HepG2 (cell line): ENCODE results near the gene FYTTD1. TPM values are rescaled to one million over a fixed set of nuclear protein-coding genes. Genes with fewer than 3 reads are reported as not detected.

Experiments used
- ESRRA ChIP-seq: sonication (generic); formaldehyde crosslinking; IDR thresholded peaks from 2 replicates; pipeline ENCODE4 v1.5.1; 2020; ENCODE audit warnings: mild to moderate bottlenecking, low read depth, missing genetic modification reagents
- KDM5B ChIP-seq: sonication (generic); formaldehyde crosslinking; IDR thresholded peaks from 2 replicates; pipeline ENCODE4 v1.4.0; 2020; ENCODE audit warnings: missing genetic modification reagents, mild to moderate bottlenecking, borderline replicate concordance
- MED8 ChIP-seq: sonication (generic); formaldehyde crosslinking; IDR thresholded peaks from 2 replicates; pipeline ENCODE4 v1.8.1; 2023; ENCODE audit warnings: mild to moderate bottlenecking, missing genetic modification reagents; ENCODE audit not compliant: insufficient replicate concordance
- MXD4 ChIP-seq: IDR thresholded peaks from 2 replicates; pipeline ENCODE4 v1.6.1; 2016; ENCODE audit warnings: mild to moderate bottlenecking, missing biosample characterization, missing genetic modification reagents
- NONO ChIP-seq, 2 experiments: fragments of 450-650 bp in 1 of 2; sonication (generic) in 1 of 2; formaldehyde crosslinking in 1 of 2; IDR thresholded peaks in 1 of 2; conservative IDR thresholded peaks in 1 of 2; 2 replicates each; pipeline versions ENCODE4 v1.6.1 to v1.8.0; 2017 to 2022; ENCODE audit warnings: mild to moderate bottlenecking in 1 of 2, missing genetic modification reagents in 1 of 2, moderate library complexity in 1 of 2
- NR2C2 ChIP-seq: sonication (generic); formaldehyde crosslinking; IDR thresholded peaks from 2 replicates; pipeline ENCODE4 v1.4.0; 2020; ENCODE audit warnings: missing genetic modification reagents, mild to moderate bottlenecking, moderate library complexity, borderline replicate concordance
- NRL ChIP-seq: sonication (generic); formaldehyde crosslinking; IDR thresholded peaks from 2 replicates; pipeline ENCODE4 v1.5.0; 2020; ENCODE audit warnings: missing genetic modification reagents, mild to moderate bottlenecking, moderate library complexity, borderline replicate concordance
- POLR2A ChIP-seq, 2 experiments: IDR thresholded peaks; 2 replicates each; pipeline ENCODE4 v1.6.1; 2011; ENCODE audit warnings: low read depth in 2 of 2, low read length in 2 of 2, mild to moderate bottlenecking in 1 of 2, moderate library complexity in 1 of 2; ENCODE audit not compliant: insufficient read depth in 1 of 2
- SALL2 ChIP-seq: sonication (generic); formaldehyde crosslinking; IDR thresholded peaks from 2 replicates; pipeline ENCODE4 v1.8.1; 2023; ENCODE audit warnings: mild to moderate bottlenecking, missing genetic modification reagents, inconsistent platforms
- SRSF1 ChIP-seq: fragments of 200-400 bp; formaldehyde crosslinking; optimal IDR thresholded peaks from 2 replicates; pipeline ENCODE3; 2017; ENCODE audit warnings: mild to moderate bottlenecking, low read depth, low read length, moderate library complexity
- ZC3H13 ChIP-seq: sonication (generic); formaldehyde crosslinking; IDR thresholded peaks from 2 replicates; pipeline ENCODE4 v1.8.1; 2023; ENCODE audit warnings: mild to moderate bottlenecking, missing genetic modification reagents, moderate library complexity
- ZNF468 ChIP-seq: sonication (generic); formaldehyde crosslinking; IDR thresholded peaks from 2 replicates; pipeline ENCODE4 v1.8.0; 2022; ENCODE audit warnings: mild to moderate bottlenecking, moderate library complexity, missing genetic modification reagents
- ZNF713 ChIP-seq: sonication (generic); formaldehyde crosslinking; IDR thresholded peaks from 2 replicates; pipeline ENCODE4 v1.4.0; 2020; ENCODE audit warnings: mild to moderate bottlenecking, missing genetic modification reagents
- ZNF772 ChIP-seq: sonication (generic); formaldehyde crosslinking; IDR thresholded peaks from 2 replicates; pipeline ENCODE4 v1.5.0; 2020; ENCODE audit warnings: mild to moderate bottlenecking, missing genetic modification reagents
- ZNF777 ChIP-seq: sonication (generic); formaldehyde crosslinking; IDR thresholded peaks from 2 replicates; pipeline ENCODE4 v1.4.0; 2020; ENCODE audit warnings: missing genetic modification reagents
- ZSCAN29 ChIP-seq: sonication (generic); formaldehyde crosslinking; conservative IDR thresholded peaks from 2 replicates; pipeline ENCODE4 v1.4.0; 2020; ENCODE audit warnings: mild to moderate bottlenecking, missing genetic modification reagents
- polyA plus RNA-seq, 8 experiments: library from polyadenylated mRNA; depleted of rRNA in 3 of 8; stranded (reverse) in 7 of 8; unstranded in 1 of 8; fragments of >200 nt; fragmentation: Illumina TruSeq in 4 of 8; extraction: Trizol in 4 of 8; gene quantifications; 2 replicates each; pipeline versions ENCODE4 v1.2.1 to v1.2.3, GENCODE V29; 2011 to 2016; ENCODE audit warnings: low read depth in 4 of 8, missing spikeins in 1 of 8, mixed read lengths in 1 of 8; ENCODE audit not compliant: insufficient read depth in 1 of 8
- total RNA-seq, 5 experiments: library from RNA; depleted of rRNA; stranded (reverse); fragments of >200 nt; fragmentation: Illumina TruSeq; extraction: Trizol; gene quantifications; 2 replicates each; pipeline ENCODE4 v1.2.3, GENCODE V29; 2016; ENCODE audit warnings: low read depth in 1 of 5
- TF ChIP-seq, protein P1 (sequence below): sonication (generic); formaldehyde crosslinking; IDR thresholded peaks from 2 replicates; pipeline ENCODE4 v1.4.0; 2020; ENCODE audit warnings: missing genetic modification reagents
- TF ChIP-seq, protein P2 (sequence below), 2 experiments: sonication (generic) in 1 of 2; formaldehyde crosslinking in 1 of 2; IDR thresholded peaks; 2 replicates each; pipeline versions ENCODE4 v1.4.0 to v1.6.1; 2018 to 2020; ENCODE audit warnings: missing genetic modification reagents in 2 of 2, borderline replicate concordance in 1 of 2, low read depth in 1 of 2, mild to moderate bottlenecking in 1 of 2, missing biosample characterization in 1 of 2
- TF ChIP-seq, protein P3 (sequence below): sonication (generic); formaldehyde crosslinking; IDR thresholded peaks from 2 replicates; pipeline ENCODE4 v1.4.0; 2020; ENCODE audit warnings: mild to moderate bottlenecking, missing genetic modification reagents
- TF ChIP-seq, protein P4 (sequence below): sonication (generic); formaldehyde crosslinking; IDR thresholded peaks from 2 replicates; pipeline ENCODE4 v1.4.0; 2020; ENCODE audit warnings: missing genetic modification reagents

FYTTD1 gene
- total and polyA plus RNA-seq, 2 of the 13 experiments (the other 11 are each of a cell fraction or from before 2014, with no cell fraction given) = 6.5 to 28.8 TPM

DNA sequence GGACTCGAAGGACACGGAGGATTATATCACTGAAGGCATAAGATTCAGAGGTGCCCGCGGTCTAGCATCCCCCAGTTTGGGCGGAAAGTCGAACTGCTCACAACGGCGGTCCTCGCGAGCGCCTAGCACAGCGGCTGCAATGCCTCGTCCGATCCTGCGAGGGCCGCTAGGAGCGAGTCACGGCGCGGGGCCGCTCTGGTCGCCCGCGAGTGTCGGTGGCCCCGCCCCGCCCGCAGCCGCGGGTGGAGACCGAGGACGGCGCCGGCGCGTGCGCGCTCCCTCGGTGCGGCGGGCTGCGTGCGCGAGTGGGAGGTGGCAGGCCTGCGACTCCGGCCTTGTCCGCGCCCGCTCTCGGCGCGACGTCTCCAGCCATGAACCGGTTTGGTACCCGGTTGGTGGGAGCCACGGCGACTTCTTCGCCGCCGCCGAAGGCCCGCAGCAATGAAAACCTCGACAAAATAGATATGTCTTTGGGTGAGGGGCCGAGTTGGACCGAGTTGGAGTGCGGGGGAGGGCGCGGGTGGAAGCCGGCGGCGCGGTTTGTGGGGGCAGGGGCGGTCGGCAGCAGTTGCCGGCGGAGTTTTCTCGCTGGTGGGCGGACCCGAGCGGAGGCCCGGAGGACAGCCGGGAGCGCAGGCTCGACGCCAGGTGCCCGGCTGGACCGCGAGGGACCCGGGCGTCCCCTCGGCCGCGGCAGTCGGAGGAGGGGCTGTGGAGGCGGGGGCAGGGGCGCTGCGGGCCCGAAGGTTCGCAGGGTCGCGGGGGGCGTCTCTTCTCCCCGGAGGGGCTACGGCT lies at the start of gene FYTTD1 (continued):
- TF ChIP-seq SALL2 (CRISPR knock-in tag) (peak; percentile 84), NR2C2 (CRISPR knock-in tag) (0 out of 2 replicates have a peak, but pooled peaks have one; percentile 32), ZNF468 (0 out of 2 replicates have a peak, but pooled peaks have one; percentile 78), SRSF1 (peak; percentile 10), ZNF713 (no peak), ZNF777 (CRISPR knock-in tag) (peak; percentile 82; the same call in 1 of the 2 replicates), ESRRA (0 out of 2 replicates have a peak, but pooled peaks have one; percentile 39), NRL (CRISPR knock-in tag) (no peak), MXD4 (peak; percentile 47; the same call in 1 of the 2 replicates), MED8 (CRISPR knock-in tag) (no peak), POLR2A (IDR thresholded peaks at IDR 0.05; ENCODE audit: insufficient read depth in 1 of 2, low read depth in 2 of 2, low read length in 2 of 2) (peak; percentile 31 to 74; a peak in 3 of 4 replicates), NONO (IDR thresholded peaks at IDR 0.05) (no peak), NONO (CRISPR knock-in tag; conservative IDR thresholded peaks at IDR 0.05) (peak; percentile 74; the same call in 1 of the 2 replicates), ZNF772 (CRISPR knock-in tag) (peak; percentile 90), ZSCAN29 (CRISPR knock-in tag) (peak; percentile 60; the same call in 1 of the 2 replicates), ZC3H13 (CRISPR knock-in tag) (no peak; the same call in 1 of the 2 replicates), KDM5B (CRISPR knock-in tag) (no peak)
- TF ChIP-seq, protein P1, sequence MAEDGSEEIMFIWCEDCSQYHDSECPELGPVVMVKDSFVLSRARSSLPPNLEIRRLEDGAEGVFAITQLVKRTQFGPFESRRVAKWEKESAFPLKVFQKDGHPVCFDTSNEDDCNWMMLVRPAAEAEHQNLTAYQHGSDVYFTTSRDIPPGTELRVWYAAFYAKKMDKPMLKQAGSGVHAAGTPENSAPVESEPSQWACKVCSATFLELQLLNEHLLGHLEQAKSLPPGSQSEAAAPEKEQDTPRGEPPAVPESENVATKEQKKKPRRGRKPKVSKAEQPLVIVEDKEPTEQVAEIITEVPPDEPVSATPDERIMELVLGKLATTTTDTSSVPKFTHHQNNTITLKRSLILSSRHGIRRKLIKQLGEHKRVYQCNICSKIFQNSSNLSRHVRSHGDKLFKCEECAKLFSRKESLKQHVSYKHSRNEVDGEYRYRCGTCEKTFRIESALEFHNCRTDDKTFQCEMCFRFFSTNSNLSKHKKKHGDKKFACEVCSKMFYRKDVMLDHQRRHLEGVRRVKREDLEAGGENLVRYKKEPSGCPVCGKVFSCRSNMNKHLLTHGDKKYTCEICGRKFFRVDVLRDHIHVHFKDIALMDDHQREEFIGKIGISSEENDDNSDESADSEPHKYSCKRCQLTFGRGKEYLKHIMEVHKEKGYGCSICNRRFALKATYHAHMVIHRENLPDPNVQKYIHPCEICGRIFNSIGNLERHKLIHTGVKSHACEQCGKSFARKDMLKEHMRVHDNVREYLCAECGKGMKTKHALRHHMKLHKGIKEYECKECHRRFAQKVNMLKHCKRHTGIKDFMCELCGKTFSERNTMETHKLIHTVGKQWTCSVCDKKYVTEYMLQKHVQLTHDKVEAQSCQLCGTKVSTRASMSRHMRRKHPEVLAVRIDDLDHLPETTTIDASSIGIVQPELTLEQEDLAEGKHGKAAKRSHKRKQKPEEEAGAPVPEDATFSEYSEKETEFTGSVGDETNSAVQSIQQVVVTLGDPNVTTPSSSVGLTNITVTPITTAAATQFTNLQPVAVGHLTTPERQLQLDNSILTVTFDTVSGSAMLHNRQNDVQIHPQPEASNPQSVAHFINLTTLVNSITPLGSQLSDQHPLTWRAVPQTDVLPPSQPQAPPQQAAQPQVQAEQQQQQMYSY (CRISPR knock-in tag) = 0 out of 2 replicates have a peak, but pooled peaks have one; percentile 14
- TF ChIP-seq, protein P2, sequence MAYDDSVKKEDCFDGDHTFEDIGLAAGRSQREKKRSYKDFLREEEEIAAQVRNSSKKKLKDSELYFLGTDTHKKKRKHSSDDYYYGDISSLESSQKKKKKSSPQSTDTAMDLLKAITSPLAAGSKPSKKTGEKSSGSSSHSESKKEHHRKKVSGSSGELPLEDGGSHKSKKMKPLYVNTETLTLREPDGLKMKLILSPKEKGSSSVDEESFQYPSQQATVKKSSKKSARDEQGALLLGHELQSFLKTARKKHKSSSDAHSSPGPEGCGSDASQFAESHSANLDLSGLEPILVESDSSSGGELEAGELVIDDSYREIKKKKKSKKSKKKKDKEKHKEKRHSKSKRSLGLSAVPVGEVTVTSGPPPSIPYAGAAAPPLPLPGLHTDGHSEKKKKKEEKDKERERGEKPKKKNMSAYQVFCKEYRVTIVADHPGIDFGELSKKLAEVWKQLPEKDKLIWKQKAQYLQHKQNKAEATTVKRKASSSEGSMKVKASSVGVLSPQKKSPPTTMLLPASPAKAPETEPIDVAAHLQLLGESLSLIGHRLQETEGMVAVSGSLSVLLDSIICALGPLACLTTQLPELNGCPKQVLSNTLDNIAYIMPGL (CRISPR knock-in tag; IDR thresholded peaks at IDR 0.05; ENCODE audit: borderline replicate concordance in 1 of 2, low read depth in 1 of 2) = peak in 1 of 2 experiments; percentile 77; a peak in 2 of 4 replicates
- TF ChIP-seq, protein P3, sequence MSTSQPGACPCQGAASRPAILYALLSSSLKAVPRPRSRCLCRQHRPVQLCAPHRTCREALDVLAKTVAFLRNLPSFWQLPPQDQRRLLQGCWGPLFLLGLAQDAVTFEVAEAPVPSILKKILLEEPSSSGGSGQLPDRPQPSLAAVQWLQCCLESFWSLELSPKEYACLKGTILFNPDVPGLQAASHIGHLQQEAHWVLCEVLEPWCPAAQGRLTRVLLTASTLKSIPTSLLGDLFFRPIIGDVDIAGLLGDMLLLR (CRISPR knock-in tag) = 0 out of 2 replicates have a peak, but pooled peaks have one; percentile 2
- TF ChIP-seq, protein P4, sequence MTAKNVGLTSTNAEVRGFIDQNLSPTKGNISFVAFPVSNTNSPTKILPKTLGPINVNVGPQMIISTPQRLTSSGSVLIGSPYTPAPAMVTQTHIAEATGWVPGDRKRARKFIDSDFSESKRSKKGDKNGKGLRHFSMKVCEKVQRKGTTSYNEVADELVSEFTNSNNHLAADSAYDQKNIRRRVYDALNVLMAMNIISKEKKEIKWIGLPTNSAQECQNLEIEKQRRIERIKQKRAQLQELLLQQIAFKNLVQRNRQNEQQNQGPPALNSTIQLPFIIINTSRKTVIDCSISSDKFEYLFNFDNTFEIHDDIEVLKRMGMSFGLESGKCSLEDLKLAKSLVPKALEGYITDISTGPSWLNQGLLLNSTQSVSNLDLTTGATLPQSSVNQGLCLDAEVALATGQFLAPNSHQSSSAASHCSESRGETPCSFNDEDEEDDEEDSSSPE (CRISPR knock-in tag) = peak; percentile 31; the same call in 1 of the 2 replicates
